NCI-H1105 (cell line): ENCODE data around the gene CTR9.

Experiments
- DNase-seq: peaks from one replicate; lab custom pipeline; 2025; lab: John Stamatoyannopoulos, UW

CTR9 gene

DNA sequence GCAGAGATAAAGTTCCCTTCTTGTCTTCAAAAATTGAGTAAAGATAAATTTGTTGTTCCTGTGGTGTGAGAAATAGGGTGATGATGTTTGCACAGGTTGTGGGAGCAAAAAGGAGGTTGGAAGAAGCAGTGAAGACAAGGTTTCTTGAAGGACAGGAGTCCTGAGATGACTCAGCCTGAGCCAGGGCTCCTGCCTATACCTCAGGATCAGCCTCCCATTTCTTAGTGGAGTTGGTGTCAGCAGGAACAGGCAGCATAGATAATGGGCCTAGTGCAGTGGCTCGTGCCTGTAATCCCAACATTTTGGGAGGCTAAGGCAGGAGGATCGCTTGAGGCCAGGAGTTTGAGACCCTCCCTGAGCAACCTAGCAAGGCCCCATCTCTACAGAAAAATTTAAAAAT lies 29.0 kb downstream of the CTR9 start:
- no peak for DNase-seq

DNA sequence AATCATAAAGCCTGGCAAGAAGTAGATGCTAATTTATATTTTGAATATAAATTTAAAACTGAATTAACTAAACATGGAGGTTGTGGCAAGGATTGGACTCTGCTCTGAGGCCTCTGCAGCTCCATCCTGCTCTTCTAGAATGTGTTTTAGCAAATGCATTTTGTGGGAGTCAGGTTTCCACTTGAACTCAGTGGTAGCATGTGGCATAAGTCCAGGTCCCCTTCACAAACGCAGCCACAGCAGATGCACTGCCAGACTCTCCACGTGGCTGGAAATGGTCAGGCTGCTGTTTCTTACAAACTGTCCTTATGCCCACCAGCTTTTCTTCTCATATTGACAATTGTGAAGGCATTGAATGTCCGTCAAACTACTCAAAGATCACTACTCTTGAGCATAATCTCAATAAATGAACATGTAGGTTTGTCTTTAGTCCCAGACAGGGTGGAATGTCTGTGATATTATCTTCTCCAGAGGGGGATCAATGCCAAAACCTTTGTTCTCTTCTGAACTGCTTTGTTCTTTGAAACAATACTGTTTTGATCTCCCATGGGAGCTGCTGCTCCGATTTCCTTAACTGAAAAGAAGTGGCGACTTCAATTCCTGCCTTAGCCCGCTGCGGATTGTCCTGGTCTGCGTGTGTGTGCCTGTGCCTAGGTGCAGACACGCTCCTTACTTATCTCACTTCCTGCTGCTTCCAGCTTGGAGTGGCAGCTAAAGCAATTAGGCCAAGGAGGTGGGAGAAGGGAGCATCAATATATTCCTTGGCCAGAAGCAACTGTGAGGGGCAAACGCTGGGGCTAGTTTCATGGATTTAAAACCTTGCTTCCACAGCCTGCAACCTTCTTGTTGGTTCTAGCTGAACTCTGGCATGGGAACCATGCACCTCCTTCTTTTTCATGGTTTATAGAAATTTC lies 33.4 kb downstream of the CTR9 start:
- DNase-seq = peak; percentile 78

DNA sequence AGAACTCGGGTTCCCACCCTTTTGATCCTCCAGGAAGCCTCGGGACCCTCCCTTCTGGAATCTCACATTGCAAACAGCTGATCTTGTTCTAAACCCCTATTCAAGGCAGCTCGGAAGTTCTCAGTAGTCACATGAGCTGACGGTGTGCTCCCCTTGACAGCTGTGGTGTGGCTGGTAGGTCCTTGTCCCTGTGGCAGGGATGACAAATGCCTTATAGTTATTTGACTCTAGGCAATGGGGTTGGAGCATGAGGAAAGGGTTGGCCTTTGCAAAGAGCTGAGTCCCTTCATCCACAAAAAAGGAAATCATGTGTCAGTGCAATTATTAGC lies 34.1 kb downstream of the CTR9 start:
- DNase-seq = no peak

- no peak for DNase-seq
These were observed 35.4 kb downstream of the CTR9 start for GRCh38 chr11:10786451-10786850.

DNA sequence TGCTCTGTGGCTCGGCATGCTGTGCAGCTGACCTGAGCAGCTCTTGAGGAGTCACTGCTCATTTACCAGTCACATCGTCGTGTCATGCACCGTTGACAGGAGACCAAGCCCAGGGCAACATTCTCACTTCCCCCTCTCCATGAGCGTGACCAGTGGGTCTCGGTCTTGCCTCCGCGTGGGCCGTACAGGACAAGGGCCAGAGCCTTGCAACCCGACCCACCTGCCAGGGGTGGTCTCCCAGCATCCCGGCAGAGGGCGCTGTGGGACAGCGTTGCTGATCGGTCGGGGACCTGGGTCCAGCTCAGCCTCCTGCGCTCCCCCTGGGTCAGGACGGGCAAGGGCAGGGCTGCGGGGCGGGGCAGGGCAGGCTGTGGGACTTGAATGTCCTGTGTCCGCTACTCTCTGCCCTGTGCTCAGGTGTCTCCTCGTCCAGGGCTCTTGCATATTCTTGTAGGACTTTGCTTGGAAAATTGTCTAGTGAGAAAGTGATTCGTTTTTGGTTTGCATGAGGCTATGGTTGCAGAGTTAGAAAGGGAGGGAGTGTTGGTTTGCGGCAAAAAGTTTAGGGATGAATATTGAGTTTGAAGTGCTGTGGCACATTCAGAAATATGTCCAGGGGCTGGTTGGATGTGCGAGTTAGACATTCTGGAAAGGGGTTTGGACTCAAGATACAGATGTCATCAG lies 41.5 kb downstream of the CTR9 start:
- peak; percentile 76 for DNase-seq

- no peak for DNase-seq
These were observed 42.6 kb downstream of the CTR9 start for GRCh38 chr11:10793470-10794255.

DNA sequence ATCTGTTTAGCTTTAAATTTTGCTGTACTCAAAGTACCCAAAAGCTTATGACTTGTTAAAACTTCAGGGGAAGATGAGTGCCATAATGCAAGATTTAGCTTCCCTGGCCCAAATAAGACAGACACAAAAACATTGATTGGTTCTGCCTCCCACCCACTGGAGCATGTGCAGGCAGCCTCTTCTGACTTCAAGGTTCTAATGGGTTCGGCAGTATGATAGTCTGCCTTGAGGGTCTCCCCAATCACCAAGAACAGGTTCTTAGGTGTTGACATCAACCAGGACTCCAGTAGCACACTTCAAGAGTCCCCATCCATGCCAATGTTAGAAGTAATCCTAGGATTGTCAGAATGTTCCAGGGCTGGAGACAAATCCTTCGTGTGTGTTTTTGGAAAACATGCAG lies 45.1 kb downstream of the CTR9 start:
- no peak for DNase-seq

GRCh38 chr11:10797001-10797400 lies 46.0 kb downstream of the CTR9 start:
- DNase-seq = no peak

GRCh38 chr11:10797531-10797930 lies 46.5 kb downstream of the CTR9 start:
- no peak for DNase-seq

DNA sequence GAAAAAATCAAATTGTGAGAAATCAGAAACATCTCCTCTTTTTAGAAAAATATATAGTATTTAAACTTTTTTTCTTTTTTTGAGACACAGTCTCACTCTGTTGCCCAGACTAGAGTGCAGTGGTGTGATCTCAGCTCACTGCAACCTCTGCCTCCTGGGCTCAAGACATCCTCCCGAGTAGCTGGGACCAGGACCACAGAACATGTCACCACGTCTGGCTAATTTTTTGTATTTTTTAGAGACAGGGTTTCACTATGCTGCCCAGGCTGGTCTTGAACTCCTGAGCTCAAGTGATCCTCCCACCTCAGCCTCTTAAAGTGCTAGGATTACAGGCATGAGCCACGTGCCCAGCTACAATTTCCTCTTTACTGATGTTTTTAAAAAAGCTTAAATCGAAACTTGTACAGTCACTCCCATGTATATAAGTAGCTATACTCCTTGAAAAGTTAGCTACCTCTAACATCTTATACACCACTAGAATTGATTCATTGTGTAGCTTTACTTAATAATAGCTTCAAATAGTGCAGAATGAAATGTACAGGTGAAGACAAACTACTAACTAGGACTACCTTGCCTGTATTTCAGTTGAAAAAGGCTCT lies 47.4 kb downstream of the CTR9 start:
- DNase-seq = no peak

- no peak for DNase-seq
These were observed 49.2 kb downstream of the CTR9 start for GRCh38 chr11:10800292-10800691.

GRCh38 chr11:10803676-10804075 lies 52.6 kb downstream of the CTR9 start:
- DNase-seq = no peak

GRCh38 chr11:10805741-10806140 lies 54.7 kb downstream of the CTR9 start:
- no peak for DNase-seq

- no peak for DNase-seq
These were observed 55.2 kb downstream of the CTR9 start for GRCh38 chr11:10806206-10806605.

- peak; percentile 60 for DNase-seq
These were observed 56.6 kb downstream of the CTR9 start for GRCh38 chr11:10807493-10808234.

GRCh38 chr11:10808235-10808552 lies 57.1 kb downstream of the CTR9 start:
- DNase-seq = no peak

GRCh38 chr11:10808553-10809372 lies 57.7 kb downstream of the CTR9 start, which contains the start of gene EIF4G2:
Gene EIF4G2, minus strand, starts transcription at chr11:10808926.
- DNase-seq = peak; percentile 98

- DNase-seq = peak; percentile 29
These were observed 58.5 kb downstream of the CTR9 start for GRCh38 chr11:10809373-10810160.

DNA sequence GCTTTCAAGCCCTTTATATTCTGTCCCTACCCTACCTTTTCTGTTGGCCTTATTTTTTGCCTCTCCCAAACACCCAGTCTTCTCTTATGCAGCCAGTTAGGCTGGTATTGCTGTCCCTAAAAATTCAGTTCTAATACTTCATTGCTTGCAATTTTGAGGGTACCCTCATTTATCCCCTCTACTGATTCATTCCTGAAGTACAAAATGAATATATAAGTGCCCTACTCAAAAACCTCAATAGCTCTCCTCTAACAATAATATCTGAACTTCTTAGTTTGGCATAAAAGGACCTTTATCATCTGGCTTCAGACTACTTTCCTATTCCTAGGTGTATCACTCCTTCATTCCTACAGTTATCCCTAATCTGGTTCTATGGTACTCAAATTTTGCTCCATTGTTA lies 62.9 kb downstream of the CTR9 start:
- DNase-seq = no peak

DNA sequence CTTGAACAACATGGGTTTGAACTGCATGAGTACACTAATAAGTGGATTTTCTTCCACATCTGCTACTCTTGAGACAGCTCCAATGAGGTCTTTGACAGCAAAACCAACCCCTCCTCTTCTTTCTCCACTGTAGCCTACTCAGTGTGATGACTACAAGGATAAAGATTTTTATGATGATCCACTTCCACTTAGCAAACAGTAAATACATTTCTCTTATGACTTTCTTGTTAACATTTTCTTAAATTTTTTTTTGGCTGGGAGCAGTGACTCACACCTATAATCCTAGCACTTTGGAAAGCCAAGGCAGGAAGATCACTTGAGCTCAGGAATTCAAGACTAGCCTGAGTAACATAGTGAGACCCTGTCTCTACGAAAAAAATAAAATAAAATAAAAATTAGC lies 67.5 kb downstream of the CTR9 start:
- DNase-seq = no peak
